ENCODE results near the gene AXIN2. TPM values are rescaled to one million over a fixed set of nuclear protein-coding genes. Genes with fewer than 3 reads are reported as not detected.
"Not testable (repeated sequence)": the region's sequence is repeated elsewhere in the genome, so short reads cannot be mapped to it uniquely, and the experiment has no call there.

The AXIN2 gene
- polyA plus RNA-seq, 1 donor, result 12.4 TPM

- H3K4me3 ChIP-seq (ENCODE audit: low read length), result no peak overlapping the region
- DNase-seq, result no peak
- H3K4me1 ChIP-seq (ENCODE audit: control insufficient read depth, insufficient read depth, low read length), result peaks cover 28% of the 10 kb centered on the region
- H3K36me3 ChIP-seq (ENCODE audit: control insufficient read depth, insufficient read depth, low read length), result peaks cover 35% of the 10 kb centered on the region
- no CpG with 5 or more reads among the region's 17 CpGs for WGBS (ENCODE audit: insufficient coverage, low lambda C conversion rate)
- H3K27me3 ChIP-seq (ENCODE audit: control insufficient read depth, insufficient read depth, low read length), result no peaks in the 10 kb centered on the region
- H3K9me3 ChIP-seq (ENCODE audit: control insufficient read depth, low read depth, low read length), result no peaks in the 10 kb centered on the region
- H3K27ac ChIP-seq (ENCODE audit: low read length), result no peak overlapping the region
Observed at GRCh38 chr17:65529761-65530522, 31.5 kb downstream of the AXIN2 start.

- Histone ChIP-seq H3K27ac (ENCODE audit: low read length) (no peak overlapping the region), H3K36me3 (ENCODE audit: control insufficient read depth, insufficient read depth, low read length) (peaks cover 29% of the 10 kb centered on the region)
- WGBS (ENCODE audit: insufficient coverage, low lambda C conversion rate), result 94% methylated on average over 3 of the region's 7 CpGs
Observed at GRCh38 chr17:65529040-65529633, 32.3 kb downstream of the AXIN2 start.

DNA sequence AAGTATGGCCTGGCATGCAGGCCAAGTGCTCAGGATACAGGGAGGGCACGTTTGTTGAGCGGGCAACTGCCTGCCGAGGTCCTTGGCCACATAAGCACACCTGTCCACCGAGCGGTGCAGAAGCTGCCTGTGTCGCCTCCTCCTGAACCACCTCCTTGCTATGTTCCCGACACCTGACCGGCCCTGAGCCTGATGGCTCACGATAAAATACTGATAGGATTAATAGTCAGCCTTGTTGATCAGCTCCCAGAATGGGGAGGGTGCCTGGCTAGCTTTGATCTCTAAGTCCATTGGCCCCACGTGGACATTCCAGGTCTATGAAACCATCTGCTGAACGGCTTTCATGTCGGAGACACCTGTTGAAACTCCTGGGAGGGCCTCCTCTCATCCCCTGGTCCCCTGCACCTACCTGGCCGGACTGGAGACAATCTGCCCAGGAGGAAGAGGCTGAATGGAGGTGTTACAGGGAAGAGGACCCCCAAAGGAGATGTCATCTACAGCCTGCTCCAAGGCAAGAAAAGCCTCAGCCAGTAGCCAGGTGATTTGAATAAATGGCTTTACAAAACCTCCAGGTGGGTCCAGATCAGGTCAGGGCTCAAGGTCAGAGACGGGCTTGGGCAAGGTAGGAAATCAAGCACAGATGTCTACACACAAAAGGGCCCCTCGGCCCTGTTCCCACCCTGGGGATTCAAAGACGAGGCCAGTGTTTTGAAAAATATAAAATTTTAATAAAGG, 33.4 kb downstream of the AXIN2 start:
- no CpG with 5 or more reads among the region's 16 CpGs for WGBS (ENCODE audit: insufficient coverage, low lambda C conversion rate)
- Histone ChIP-seq H3K4me1 (ENCODE audit: control insufficient read depth, insufficient read depth, low read length) (peaks cover 41% of the 10 kb centered on the region), H3K4me3 (ENCODE audit: low read length) (no peak overlapping the region), H3K27me3 (ENCODE audit: control insufficient read depth, insufficient read depth, low read length) (no peaks in the 10 kb centered on the region), H3K36me3 (ENCODE audit: control insufficient read depth, insufficient read depth, low read length) (peaks cover 18% of the 10 kb centered on the region), H3K27ac (ENCODE audit: low read length) (no peak overlapping the region), H3K9me3 (ENCODE audit: control insufficient read depth, low read depth, low read length) (no peaks in the 10 kb centered on the region)
- no peak for DNase-seq

More at GRCh38 chr17:65529040-65529633, 32.3 kb downstream of the AXIN2 start:
- H3K4me3 ChIP-seq (ENCODE audit: low read length), result no peak overlapping the region
- no peak for DNase-seq
- no peaks in the 10 kb centered on the region for H3K27me3 ChIP-seq (ENCODE audit: control insufficient read depth, insufficient read depth, low read length)
- H3K4me1 ChIP-seq (ENCODE audit: control insufficient read depth, insufficient read depth, low read length), result peaks cover 36% of the 10 kb centered on the region
- H3K9me3 ChIP-seq (ENCODE audit: control insufficient read depth, low read depth, low read length), result no peaks in the 10 kb centered on the region

- Histone ChIP-seq H3K36me3 (ENCODE audit: control insufficient read depth, insufficient read depth, low read length) (peaks cover 14% of the 10 kb centered on the region), H3K9me3 (ENCODE audit: control insufficient read depth, low read depth, low read length) (no peaks in the 10 kb centered on the region), H3K4me3 (ENCODE audit: low read length) (no peak overlapping the region), H3K27ac (ENCODE audit: low read length) (no peak overlapping the region), H3K4me1 (ENCODE audit: control insufficient read depth, insufficient read depth, low read length) (peaks cover 35% of the 10 kb centered on the region), H3K27me3 (ENCODE audit: control insufficient read depth, insufficient read depth, low read length) (no peaks in the 10 kb centered on the region)
- 100% methylated on average over 1 of the region's 8 CpGs for WGBS (ENCODE audit: insufficient coverage, low lambda C conversion rate)
- no peak for DNase-seq
Observed at GRCh38 chr17:65527381-65527780, 34.1 kb downstream of the AXIN2 start.

- not testable (repeated sequence) for H3K27ac ChIP-seq (ENCODE audit: low read length); DNase-seq; H3K4me3 ChIP-seq (ENCODE audit: low read length); H3K9me3 ChIP-seq (ENCODE audit: control insufficient read depth, low read depth, low read length); H3K27me3 ChIP-seq (ENCODE audit: control insufficient read depth, insufficient read depth, low read length)
- no CpG with 5 or more reads among the region's 7 CpGs for WGBS (ENCODE audit: insufficient coverage, low lambda C conversion rate)
- Histone ChIP-seq H3K36me3 (ENCODE audit: control insufficient read depth, insufficient read depth, low read length) (peaks cover 14% of the 10 kb centered on the region), H3K4me1 (ENCODE audit: control insufficient read depth, insufficient read depth, low read length) (peaks cover 30% of the 10 kb centered on the region)
Observed at GRCh38 chr17:65526854-65527253, 34.6 kb downstream of the AXIN2 start.

DNA sequence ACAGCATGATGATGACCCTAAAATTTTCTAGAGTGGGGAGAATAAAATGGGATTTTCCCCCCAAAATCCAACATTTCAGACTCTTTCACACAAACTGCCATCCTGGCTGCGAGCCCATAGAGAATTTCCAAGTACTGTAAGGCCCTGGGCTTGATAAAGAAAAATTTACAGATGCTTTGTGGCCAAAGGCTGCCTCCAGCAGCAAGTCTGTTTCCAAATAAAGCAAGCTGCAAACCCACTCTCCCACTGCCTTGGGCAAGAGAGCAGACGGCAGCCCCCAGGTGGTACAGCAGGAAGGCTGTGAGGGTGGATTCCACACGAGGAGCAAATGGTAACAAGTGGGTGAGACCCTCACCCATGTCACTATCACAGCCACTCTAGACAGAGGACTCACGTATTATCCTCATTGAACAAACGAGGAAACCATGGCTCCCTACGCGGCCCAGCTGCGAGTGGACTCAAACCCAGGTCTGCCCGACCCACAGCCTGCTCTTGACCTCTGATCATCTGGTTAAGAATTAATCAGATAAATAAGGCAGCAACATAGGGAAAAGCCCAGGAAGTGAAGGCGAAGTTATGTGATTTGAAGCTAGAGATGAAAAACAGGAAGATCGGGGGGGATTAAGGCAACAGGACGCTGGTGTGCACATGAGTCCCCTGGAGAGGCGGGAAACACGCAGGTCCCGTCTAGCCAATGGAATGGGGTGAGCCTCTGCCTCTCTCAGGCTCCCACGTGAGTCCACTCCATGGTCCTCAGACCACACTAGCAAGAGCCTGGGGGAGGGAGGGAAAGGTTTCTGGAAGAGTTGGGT, 37.4 kb downstream of the AXIN2 start:
- peaks cover 13% of the 10 kb centered on the region for H3K4me1 ChIP-seq (ENCODE audit: control insufficient read depth, insufficient read depth, low read length)
- 27% methylated on average over 2 of the region's 16 CpGs for WGBS (ENCODE audit: insufficient coverage, low lambda C conversion rate)

GRCh38 chr17:65523411-65523810, 38.0 kb downstream of the AXIN2 start:
- no peaks in the 10 kb centered on the region for H3K27me3 ChIP-seq (ENCODE audit: control insufficient read depth, insufficient read depth, low read length)
- WGBS (ENCODE audit: insufficient coverage, low lambda C conversion rate), result 50% methylated on average over 1 of the region's 1 CpG
- H3K4me1 ChIP-seq (ENCODE audit: control insufficient read depth, insufficient read depth, low read length), result peaks cover 13% of the 10 kb centered on the region
- H3K36me3 ChIP-seq (ENCODE audit: control insufficient read depth, insufficient read depth, low read length), result peaks cover 6% of the 10 kb centered on the region
- H3K9me3 ChIP-seq (ENCODE audit: control insufficient read depth, low read depth, low read length), result no peaks in the 10 kb centered on the region
- DNase-seq, result no peak
- H3K4me3 ChIP-seq (ENCODE audit: low read length), result no peak overlapping the region
- no peak overlapping the region for H3K27ac ChIP-seq (ENCODE audit: low read length)

More for the DNA sequence above, 37.4 kb downstream of the AXIN2 start:
- no peaks in the 10 kb centered on the region for H3K27me3 ChIP-seq (ENCODE audit: control insufficient read depth, insufficient read depth, low read length)
- DNase-seq, result peak in 1 of 2 donors; percentile 60
- H3K4me3 ChIP-seq (ENCODE audit: low read length), result no peak overlapping the region
- peaks cover 9% of the 10 kb centered on the region for H3K36me3 ChIP-seq (ENCODE audit: control insufficient read depth, insufficient read depth, low read length)
- H3K27ac ChIP-seq (ENCODE audit: low read length), result no peak overlapping the region
- H3K9me3 ChIP-seq (ENCODE audit: control insufficient read depth, low read depth, low read length), result no peaks in the 10 kb centered on the region

DNA sequence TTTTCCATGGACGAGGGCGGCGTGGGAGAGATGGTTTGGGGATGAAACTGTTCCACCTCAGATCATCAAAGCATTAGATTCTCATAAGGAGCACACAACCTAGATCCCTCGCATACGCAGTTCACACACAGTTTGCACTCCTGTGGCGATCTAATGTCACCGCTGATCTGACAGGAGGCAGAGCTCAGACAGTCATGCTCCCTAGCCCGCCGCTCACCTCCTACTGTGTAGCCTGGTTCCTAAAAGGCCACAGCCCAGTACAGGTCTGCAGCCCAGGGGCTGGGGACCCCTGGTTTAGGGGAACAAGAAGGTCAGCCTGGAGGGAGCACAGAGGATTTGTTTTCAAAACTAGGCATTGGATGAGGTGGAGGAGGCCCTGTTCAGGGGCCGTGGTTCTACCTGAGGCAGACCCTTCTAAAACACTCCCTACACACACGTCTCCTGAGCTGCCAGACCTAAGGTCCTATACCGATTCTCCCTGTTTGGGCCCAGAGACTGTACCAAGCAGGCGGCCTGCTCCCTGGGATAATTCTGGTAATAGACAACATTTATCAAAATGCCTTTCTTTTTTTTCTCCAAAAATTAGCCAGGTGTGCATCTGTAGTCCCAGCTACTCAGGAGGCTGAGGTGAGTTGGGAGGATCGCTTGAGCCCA, 38.6 kb downstream of the AXIN2 start:
- H3K4me3 ChIP-seq (ENCODE audit: low read length), result no peak overlapping the region
- H3K9me3 ChIP-seq (ENCODE audit: control insufficient read depth, low read depth, low read length), result no peaks in the 10 kb centered on the region
- DNase-seq, result no peak
- H3K27me3 ChIP-seq (ENCODE audit: control insufficient read depth, insufficient read depth, low read length), result no peaks in the 10 kb centered on the region
- no CpG with 5 or more reads among the region's 14 CpGs for WGBS (ENCODE audit: insufficient coverage, low lambda C conversion rate)
- H3K36me3 ChIP-seq (ENCODE audit: control insufficient read depth, insufficient read depth, low read length), result peaks cover 1% of the 10 kb centered on the region
- H3K4me1 ChIP-seq (ENCODE audit: control insufficient read depth, insufficient read depth, low read length), result peaks cover 13% of the 10 kb centered on the region
- H3K27ac ChIP-seq (ENCODE audit: low read length), result no peak overlapping the region

DNA sequence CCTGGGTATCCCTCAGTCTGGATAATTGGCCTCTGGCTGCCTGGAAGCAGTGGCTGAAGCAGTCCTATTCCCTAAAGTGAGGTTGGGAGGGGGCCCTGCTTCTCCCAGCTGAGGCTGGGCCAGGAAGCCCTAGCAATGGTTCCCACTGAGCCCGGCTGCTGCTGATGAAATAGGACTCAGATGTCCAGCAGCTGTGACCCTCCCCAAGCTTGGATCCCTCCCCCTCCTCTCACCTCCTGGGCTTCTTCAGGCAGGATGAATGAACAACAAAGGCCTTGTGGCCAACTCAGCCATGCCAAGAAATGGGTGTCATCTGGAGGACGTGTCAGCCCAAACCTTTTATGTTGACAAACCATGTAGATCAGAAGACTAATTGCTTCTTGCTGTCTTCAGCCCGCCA, 42.0 kb downstream of the AXIN2 start:
- no peak overlapping the region for H3K27ac ChIP-seq (ENCODE audit: low read length)
- H3K36me3 ChIP-seq (ENCODE audit: control insufficient read depth, insufficient read depth, low read length), result no peaks in the 10 kb centered on the region
- no peak overlapping the region for H3K4me3 ChIP-seq (ENCODE audit: low read length)
- H3K27me3 ChIP-seq (ENCODE audit: control insufficient read depth, insufficient read depth, low read length), result no peaks in the 10 kb centered on the region
- DNase-seq, result no peak
- H3K9me3 ChIP-seq (ENCODE audit: control insufficient read depth, low read depth, low read length), result no peaks in the 10 kb centered on the region
- H3K4me1 ChIP-seq (ENCODE audit: control insufficient read depth, insufficient read depth, low read length), result peaks cover 14% of the 10 kb centered on the region
- no CpG with 5 or more reads among the region's 3 CpGs for WGBS (ENCODE audit: insufficient coverage, low lambda C conversion rate)
